Measurements from ENCODE around the gene THNSL1. TPM values are rescaled to one million over a fixed set of nuclear protein-coding genes. Genes with fewer than 3 reads are reported as not detected.

THNSL1 gene
- total RNA-seq, 1 donor from 2014 or later: 10.2 TPM

- peaks cover 6% of the 10 kb centered on the region for H3K27me3 Mint-ChIP-seq
- peaks cover 18% of the 10 kb centered on the region for H3K9me3 Mint-ChIP-seq
- no peak overlapping the region for H3K27ac Mint-ChIP-seq
- no peaks in the 10 kb centered on the region for H3K4me1 Mint-ChIP-seq (ENCODE audit: unreplicated experiment)
- H3K4me3 Mint-ChIP-seq: no peak overlapping the region
- no peak for TF ChIP-seq CTCF (conservative IDR thresholded peaks at IDR 0.05)
- H3K36me3 Mint-ChIP-seq: no peaks in the 10 kb centered on the region
- DNase-seq (ENCODE audit: extremely low spot score, unreplicated experiment): no peak
Observed at GRCh38 chr10:25048450-25048849, 32.0 kb downstream of the THNSL1 start.

GRCh38 chr10:25049966-25050365 is 33.6 kb downstream of the THNSL1 start:
- DNase-seq (ENCODE audit: extremely low spot score, unreplicated experiment): no peak
- Mint-ChIP-seq H3K4me1 (ENCODE audit: unreplicated experiment) (no peaks in the 10 kb centered on the region), H3K36me3 (no peaks in the 10 kb centered on the region)

GRCh38 chr10:25050402-25050801 is 34.0 kb downstream of the THNSL1 start:
- Mint-ChIP-seq H3K9me3 (peaks cover 18% of the 10 kb centered on the region), H3K4me3 (no peak overlapping the region), H3K27me3 (peaks cover 6% of the 10 kb centered on the region), H3K36me3 (no peaks in the 10 kb centered on the region), H3K27ac (no peak overlapping the region), H3K4me1 (ENCODE audit: unreplicated experiment) (no peaks in the 10 kb centered on the region)
- no peak for TF ChIP-seq CTCF (conservative IDR thresholded peaks at IDR 0.05)
- no peak for DNase-seq (ENCODE audit: extremely low spot score, unreplicated experiment)

More at GRCh38 chr10:25049966-25050365, 33.6 kb downstream of the THNSL1 start:
- Mint-ChIP-seq H3K27ac (no peak overlapping the region), H3K9me3 (peaks cover 18% of the 10 kb centered on the region), H3K27me3 (peaks cover 6% of the 10 kb centered on the region), H3K4me3 (no peak overlapping the region)
- no peak for TF ChIP-seq CTCF (conservative IDR thresholded peaks at IDR 0.05)

- Mint-ChIP-seq H3K27me3 (peaks cover 6% of the 10 kb centered on the region), H3K27ac (no peak overlapping the region), H3K4me1 (ENCODE audit: unreplicated experiment) (no peaks in the 10 kb centered on the region), H3K9me3 (peaks cover 18% of the 10 kb centered on the region), H3K4me3 (no peak overlapping the region), H3K36me3 (no peaks in the 10 kb centered on the region)
- no peak for TF ChIP-seq CTCF (conservative IDR thresholded peaks at IDR 0.05)
- DNase-seq (ENCODE audit: extremely low spot score, unreplicated experiment): no peak
Observed at GRCh38 chr10:25052012-25052411, 35.6 kb downstream of the THNSL1 start.

GRCh38 chr10:25056726-25057125 is 40.3 kb downstream of the THNSL1 start:
- no peaks in the 10 kb centered on the region for H3K27me3 Mint-ChIP-seq
- TF ChIP-seq CTCF (conservative IDR thresholded peaks at IDR 0.05): no peak
- no peaks in the 10 kb centered on the region for H3K36me3 Mint-ChIP-seq
- H3K4me1 Mint-ChIP-seq (ENCODE audit: unreplicated experiment): peaks cover 6% of the 10 kb centered on the region
- H3K9me3 Mint-ChIP-seq: no peaks in the 10 kb centered on the region
- H3K27ac Mint-ChIP-seq: no peak overlapping the region
- no peak overlapping the region for H3K4me3 Mint-ChIP-seq
- DNase-seq (ENCODE audit: extremely low spot score, unreplicated experiment): no peak

- H3K4me1 Mint-ChIP-seq (ENCODE audit: unreplicated experiment): peaks cover 10% of the 10 kb centered on the region
Observed at GRCh38 chr10:25057886-25058285, 41.5 kb downstream of the THNSL1 start.

More at GRCh38 chr10:25057886-25058285, 41.5 kb downstream of the THNSL1 start:
- no peaks in the 10 kb centered on the region for H3K27me3 Mint-ChIP-seq
- no peak for TF ChIP-seq CTCF (conservative IDR thresholded peaks at IDR 0.05)
- H3K4me3 Mint-ChIP-seq: no peak overlapping the region
- no peaks in the 10 kb centered on the region for H3K36me3 Mint-ChIP-seq
- no peak overlapping the region for H3K27ac Mint-ChIP-seq
- H3K9me3 Mint-ChIP-seq: no peaks in the 10 kb centered on the region
- no peak for DNase-seq (ENCODE audit: extremely low spot score, unreplicated experiment)

Measured in type B pancreatic cell (in vitro differentiated cells).